Activated CD4-positive, alpha-beta T cell treated with anti-CD3 and anti-CD28 coated beads for 48 hours (primary cell): ENCODE data around the gene ATP5F1A.

Experiments used
- DNase-seq: peaks from one replicate; pipeline ENCODE4 v3.0.0-alpha.2; 2020

Gene ATP5F1A

GRCh38 chr18:46042571-46043123 lies 55.4 kb downstream of the ATP5F1A start:
- DNase-seq = peak; percentile 17

- DNase-seq = no peak
Measured at GRCh38 chr18:46040747-46041104, 57.4 kb downstream of the ATP5F1A start.

- DNase-seq = no peak
Measured at GRCh38 chr18:46040033-46040746, 57.9 kb downstream of the ATP5F1A start.

GRCh38 chr18:46037512-46038305 lies 60.4 kb downstream of the ATP5F1A start:
- DNase-seq = no peak

- no peak for DNase-seq
Measured at GRCh38 chr18:46035696-46036680, 62.1 kb downstream of the ATP5F1A start.

- DNase-seq = no peak
Measured at GRCh38 chr18:46034230-46034629, 63.9 kb downstream of the ATP5F1A start.

GRCh38 chr18:46031741-46032140 lies 66.4 kb downstream of the ATP5F1A start:
- DNase-seq = no peak
